HG02623 (cell line): ENCODE measurements around the gene IL1RAPL1.

Experiments
- ATAC-seq: cut with Tn5 transposase; IDR thresholded peaks from one replicate; pipeline ENCODE4 v1.9.1; 2021; ENCODE audit warnings: moderate library complexity; ENCODE audit not compliant: unreplicated experiment

The IL1RAPL1 gene

DNA sequence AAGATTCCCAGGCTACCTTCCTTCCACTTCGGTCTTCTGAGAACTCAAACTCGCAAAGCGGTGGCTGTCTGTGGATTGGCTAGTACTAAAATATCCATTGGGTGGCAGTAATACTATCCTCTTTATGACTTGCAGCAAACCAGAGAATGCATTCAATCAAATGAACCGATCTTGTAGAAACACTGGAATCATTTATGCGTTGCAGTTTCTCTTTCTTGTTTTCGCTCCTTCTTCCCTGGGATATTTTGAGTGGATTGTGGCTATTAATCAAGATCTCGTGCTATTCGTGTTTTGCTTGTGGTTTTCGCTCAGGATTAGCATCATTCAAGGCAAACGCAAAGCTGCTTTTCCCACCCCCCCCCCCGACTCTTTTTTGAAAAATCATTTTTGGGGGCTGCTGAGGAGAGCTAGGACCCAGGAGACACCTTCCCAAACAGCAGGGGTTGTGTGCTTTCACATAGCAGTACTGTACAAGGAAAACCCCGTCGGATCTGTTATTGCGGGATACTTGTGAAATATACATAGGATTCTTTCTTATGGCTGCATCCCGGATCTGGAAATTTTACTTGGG is at the start of gene IL1RAPL1:
TSS of gene IL1RAPL1 (plus strand) at position 466 of the 571 bp plus-strand sequence.
- ATAC-seq, result no peak

DNA sequence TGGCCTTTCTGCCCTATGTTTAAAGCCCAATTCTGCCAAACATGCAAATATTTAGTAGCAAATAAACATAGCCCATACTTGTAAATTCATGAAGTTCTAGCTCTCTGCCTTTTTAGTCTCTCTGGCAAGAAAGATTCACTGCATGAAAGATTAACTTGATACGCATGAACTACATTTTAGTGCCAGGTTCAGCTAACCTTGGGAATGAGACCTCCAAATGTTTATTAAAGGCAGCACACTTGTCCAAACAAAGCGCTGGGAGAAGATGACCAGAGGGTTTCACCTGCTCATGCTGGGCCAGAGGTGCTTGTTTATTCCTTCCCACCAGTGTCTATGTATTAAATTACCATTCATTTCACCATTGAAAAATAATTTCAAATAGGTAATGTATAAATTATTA is 44.5 kb upstream of the IL1RAPL1 start:
- ATAC-seq, result no peak

DNA sequence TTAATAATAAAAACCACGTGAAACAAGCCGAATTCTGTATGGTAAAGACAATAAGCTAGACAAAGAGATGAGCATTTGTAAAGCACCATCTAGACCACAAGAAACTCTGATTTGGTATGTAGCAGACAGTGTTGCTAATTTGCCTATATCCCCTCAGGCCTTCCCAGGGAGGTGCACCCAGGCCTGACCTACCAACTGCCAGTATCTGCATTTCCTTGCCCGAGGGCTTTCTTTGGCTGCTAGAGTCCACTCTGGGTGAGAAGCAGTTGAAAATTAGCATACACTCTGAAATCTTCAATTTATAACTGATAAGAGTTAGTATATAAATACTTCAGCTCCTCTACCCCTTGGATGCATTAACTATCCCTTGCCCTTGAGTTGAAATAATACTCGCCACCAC is 37.4 kb upstream of the IL1RAPL1 start:
- no peak for ATAC-seq

DNA sequence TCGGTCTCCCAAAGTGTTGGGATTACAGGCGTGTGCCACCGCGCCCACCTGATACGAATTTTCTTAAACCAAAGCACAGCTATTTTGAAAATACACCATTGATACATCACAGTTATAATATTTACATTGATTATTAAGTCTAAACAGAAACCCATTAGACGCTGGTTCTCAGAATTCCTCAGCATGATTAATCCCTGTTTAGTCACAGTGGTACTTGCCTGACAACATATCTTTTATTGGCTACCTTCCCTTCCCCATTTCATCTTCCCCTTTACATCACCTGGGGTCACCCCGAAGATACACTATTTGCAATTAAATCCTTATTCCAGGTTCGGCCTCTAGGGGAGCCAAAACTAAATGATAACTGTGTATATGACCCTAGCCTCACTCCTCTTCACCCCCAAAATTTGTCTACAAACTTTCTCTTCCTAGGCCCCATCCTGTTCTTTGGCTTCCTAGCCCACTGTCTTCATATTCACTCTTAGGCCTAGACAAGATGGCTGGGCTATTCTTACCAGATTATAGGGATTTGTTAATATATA is 36.8 kb upstream of the IL1RAPL1 start:
- ATAC-seq, result no peak

DNA sequence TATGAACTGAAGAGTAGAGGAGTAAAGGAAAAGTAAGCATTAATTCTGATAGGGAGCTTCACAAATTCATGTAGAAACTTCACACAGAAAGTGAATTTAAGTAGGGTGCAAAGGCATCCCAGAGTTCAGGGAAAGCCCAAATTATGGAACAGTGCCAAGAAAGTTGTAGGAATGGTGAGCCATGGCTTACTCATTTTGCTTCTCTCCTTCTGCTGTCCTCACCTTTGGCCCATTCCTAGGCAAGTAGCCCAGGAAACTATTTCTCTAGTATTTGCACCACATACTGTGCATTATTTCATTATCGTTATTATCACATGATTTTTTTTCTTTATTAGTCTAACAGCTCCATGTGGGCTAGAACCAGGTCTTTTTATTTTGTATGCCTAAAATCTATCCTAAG is 34.9 kb upstream of the IL1RAPL1 start:
- ATAC-seq, result no peak

DNA sequence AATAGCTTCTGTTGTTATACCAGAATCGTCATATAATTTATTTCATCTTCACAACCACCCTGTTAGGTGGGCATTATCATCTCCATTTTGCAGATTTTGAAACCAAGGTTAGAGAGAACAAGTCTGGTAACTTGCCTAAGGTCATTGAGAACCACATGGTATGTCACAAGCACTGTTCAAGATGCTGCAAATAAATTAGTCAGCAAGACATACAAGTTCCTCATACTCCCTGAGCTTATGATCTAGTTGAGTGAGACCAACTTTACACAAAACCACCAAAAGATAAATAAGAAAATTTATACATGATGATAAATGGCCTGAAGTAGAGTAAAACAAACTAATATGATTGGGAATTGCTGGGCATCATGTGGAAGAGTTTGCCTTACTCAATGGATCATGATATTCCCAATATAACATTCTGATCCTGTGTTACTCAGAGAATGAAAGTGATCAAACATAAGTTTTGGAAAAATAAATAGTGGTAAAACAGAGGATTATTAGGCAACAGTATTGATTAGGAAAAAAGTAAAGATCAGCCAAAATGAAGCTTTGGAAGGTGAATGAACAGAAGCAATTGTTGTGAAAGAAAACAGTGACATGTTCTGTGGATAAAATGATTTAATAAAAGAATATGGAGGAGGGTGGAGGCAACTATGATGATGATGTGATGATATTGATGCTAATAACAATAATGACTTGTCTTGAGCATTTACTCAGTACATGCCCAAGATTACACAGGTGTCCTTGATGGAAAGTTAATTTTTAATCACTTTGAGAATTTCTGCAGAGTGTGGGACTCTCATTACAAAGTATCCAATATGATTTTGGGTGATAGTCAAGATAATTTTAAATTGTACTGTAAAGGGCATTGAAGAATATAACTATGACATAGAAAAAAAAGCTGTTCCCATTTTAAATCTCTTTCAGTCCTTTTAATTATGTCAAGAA is 34.1 kb upstream of the IL1RAPL1 start:
- no peak for ATAC-seq

DNA sequence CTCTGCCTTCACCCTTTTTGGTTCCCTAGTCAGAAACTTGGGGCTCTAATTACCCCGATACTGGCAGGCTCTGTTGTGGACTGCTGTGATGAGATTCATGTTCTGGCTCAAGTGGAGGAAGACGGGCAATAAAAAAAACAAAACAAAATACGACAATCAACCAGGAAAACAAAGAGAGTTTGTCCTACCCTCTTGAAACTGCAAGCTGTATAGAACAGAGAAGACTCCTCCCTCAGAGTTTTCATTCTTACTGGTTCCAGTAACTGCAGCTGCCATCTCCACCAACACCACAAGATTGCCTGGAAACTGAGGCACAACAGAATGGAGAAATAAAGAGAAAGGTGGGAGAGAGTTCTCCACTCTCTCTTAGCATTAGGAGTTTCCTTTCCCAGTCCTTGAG is 11.1 kb upstream of the IL1RAPL1 start:
- ATAC-seq, result no peak

DNA sequence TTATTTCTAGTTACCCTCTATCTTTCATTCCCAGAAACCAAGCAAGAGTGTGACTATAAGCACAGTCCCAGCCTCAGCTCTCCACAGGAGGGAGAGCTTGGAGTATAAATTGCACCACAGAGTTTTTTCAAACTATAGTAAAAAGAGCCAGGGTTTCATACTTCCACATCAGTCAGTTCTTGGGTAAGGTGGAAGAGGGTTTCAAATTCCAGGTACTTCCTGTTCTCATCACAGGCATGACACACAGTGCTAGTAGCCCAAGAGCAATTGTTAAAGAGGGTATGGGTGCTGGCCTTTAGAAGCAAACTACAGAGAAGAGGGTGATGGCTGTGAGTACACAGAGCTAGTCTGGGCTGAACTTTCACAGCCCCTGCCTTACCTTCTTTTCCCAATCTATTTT is 5.7 kb upstream of the IL1RAPL1 start:
- no peak for ATAC-seq

DNA sequence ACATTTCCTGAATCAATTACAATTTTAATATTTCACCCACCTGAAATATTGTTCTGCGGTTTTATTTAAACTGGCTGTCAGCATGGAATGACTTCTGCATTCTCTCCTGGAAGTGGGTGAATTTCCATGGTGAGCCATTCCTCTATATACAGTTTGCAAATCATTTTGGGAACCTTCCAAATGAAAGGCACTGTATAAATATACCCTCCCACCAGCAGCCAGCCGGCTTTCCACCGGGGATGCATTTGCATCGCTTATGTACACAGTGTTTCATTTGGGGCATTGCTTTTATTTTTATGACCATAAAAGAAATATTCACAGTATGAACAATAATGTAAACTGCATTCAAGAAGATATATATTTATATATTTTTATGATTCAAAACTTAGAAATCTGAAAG is 4.7 kb upstream of the IL1RAPL1 start:
- no peak for ATAC-seq

DNA sequence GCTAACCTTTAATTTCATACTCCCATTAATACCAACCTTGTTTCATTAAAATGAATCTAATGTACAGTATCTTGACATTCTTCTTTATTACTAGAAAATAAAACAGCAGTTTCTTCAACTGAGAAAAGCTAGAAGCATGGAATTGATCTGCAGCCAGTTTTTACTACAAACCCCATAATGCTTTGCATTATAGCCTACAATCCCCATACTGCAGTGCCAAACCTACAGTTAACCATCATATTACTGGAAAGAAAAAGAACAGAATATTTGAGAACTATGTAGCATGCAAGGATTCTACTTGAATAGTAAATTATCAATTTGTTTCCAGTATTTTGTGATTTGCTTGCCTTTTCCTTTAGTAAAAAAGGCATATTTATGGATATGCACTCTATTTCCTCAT is 3.2 kb upstream of the IL1RAPL1 start:
- no peak for ATAC-seq

DNA sequence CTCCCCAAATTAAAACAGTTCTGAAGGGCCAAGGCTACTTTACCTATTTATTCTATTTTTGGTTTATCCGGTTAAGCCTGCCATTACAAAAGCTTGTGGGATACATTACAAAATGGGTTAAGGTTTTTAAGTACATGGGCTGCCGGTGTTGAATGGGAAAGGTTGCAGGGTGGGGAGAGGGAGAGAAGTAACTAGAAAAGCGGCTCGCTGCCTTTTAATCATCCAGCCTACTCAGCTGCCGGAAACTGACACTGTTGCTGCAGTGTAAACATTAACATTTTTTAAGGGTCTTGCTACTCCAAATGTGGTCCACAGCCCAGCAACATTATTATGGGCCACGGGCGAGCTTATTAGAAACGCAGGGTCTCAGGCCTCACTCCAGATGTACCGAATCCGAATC is 1.5 kb upstream of the IL1RAPL1 start:
- ATAC-seq, result no peak

DNA sequence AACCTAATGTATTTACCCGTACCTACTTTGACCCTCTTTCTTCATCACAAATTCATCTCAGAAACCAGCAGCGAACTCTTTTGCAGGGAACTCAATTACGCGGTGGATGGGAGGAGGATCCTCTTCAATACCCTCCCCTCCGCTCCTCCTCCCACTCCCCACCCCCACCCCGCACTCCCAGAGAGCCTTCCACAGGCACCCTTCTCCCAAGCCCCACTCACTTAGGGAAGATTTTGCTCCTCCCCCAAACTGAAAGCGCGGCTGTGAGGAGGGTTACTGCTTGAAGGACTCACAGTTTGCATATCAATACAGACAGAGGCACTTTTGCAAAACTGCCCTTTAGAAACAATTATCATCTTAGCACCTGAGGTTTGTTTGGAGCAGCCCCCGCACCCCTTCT is 960 bp upstream of the IL1RAPL1 start:
- ATAC-seq, result no peak

DNA sequence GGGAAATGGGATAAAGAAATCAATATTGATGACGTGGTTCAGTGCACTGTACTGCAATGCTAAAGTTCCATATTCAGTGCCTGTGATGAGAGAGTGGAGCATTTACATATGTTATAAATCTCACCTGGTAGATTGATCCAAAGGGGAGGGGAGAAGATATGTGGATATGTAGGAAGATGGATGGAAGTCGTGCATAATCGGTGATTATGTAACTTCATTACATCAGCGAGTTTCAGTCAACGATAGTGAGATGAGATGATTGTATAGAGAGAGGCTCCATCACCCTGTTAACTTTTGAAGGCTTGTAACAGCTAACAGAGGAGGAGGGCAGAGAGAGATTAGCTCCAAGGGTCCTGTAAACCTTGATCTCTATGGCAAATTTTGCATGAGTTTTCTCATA is 1.8 kb downstream of the IL1RAPL1 start:
- no peak for ATAC-seq

DNA sequence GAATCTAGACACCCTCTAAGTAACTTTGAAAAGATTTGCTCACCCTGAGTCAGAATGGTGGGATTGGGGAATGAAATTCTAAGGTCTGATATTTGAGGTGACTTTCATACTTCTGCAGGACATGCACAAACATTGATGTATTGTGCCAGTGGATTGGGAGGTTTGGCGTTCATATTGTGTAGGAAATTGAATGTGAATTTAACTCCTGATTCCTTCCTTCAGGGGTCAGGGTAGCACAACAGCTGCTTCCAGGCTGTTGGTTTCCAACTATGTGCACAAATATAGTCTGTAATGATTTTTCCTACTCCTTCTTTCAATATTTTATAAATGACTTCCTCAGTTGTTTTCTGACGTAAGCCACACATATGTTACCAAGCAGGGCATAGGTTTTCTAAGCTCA is 3.1 kb downstream of the IL1RAPL1 start:
- ATAC-seq, result no peak

DNA sequence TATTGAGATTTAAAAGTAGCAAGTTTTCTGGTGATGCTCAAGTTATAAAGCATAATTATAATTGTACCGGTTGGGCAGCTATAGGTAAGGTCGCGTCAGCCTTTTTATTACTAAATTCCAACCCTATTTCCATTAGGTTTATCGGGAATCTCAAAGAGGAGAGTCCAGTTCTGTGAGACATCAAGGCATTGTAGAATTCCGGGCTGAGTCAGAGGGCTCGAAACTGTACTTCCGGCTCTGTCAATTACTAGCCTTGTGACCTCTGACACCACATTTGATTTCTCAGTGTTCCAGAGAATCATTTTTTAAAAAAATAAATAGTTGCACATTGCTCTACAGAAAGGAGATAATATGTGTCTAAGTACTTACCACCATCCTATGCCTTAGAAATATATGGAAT is 4.3 kb downstream of the IL1RAPL1 start:
- ATAC-seq, result no peak

DNA sequence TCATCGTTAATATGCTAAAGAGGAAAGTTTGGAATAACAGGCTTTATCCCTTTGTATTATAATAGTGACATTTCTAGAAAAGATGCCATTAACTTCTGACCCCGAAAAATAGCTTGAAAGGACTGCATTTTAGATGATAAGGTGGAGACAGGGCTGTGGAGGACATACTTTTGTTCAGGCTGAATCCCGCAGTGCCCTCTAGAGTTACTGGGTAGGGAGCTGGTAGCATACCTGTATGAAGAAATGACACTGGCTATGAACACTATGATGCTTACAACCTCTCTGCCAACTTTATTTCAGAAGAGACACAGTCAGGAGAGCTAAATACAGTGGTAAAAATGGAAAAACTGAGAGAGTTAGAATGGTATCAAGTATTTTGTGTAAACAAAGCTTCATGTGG is 8.1 kb downstream of the IL1RAPL1 start:
- no peak for ATAC-seq

DNA sequence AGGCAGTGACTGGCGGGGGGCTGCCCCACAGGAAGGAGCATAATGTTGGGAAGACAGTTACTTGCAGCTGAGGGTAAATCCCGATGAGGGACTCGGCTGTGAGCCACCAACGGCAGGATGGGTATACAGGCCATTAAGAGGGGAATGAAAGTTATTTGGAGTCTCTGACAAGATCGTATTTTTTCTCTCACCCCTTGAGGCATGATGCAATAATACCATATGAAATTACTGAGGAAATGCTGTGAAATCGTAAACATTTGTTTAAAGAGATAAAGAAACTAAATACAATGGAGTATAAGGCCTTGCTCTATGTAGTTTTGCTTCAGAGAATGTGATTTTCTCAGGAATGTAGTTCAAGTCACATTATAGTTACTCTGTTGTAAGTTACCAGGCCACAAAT is 12.7 kb downstream of the IL1RAPL1 start:
- no peak for ATAC-seq

DNA sequence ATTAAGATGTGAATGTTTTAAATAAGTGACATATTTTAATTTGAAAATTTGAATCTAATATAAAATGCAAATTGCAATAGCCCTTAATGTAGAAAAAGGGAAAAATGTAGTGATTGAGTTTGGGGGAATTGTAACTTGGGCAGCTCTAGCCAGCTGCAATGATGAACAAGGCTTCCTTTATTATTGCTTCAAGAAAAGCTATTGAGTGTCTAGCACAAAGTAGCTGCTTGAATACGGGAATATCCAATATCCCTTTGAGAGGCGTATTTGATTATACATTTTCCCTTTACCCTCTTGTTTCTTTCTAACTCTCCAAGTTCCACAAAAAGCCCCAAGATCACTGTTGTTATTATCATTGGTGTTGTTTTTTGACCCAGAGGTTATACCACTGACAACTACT is 21.8 kb downstream of the IL1RAPL1 start:
- ATAC-seq, result no peak

DNA sequence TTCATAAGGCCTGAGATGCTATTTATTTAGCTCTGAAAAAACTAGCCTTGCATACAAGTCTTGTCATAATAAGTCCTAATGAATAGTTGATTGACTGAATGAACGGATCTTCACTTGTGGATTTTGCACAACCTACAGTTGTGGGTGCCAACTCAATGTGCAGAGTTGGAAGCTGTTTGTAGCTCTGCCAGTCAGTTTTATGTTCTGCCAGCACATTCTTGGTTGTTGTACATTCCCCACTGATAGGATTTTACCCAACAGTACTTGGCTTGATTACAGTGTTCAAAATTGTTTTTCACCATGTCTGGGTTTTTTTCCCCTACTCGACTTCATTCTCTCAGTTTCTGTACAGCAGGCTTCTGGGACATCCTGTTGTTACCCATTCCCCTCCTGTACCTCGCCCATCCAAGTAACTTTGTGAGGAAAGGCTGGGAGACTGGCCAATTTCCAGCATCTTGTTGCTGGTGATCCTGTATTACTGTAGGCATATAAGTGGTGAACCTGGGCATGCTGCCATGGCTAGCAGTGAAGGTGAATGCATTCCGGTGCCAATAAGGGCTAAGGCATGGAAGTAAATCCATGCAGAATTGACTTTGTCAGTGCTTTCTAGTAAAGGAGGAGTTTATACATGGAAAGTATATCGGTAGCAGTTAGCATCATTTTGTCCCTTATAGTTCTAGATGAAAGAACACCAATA is 22.8 kb downstream of the IL1RAPL1 start:
- no peak for ATAC-seq

DNA sequence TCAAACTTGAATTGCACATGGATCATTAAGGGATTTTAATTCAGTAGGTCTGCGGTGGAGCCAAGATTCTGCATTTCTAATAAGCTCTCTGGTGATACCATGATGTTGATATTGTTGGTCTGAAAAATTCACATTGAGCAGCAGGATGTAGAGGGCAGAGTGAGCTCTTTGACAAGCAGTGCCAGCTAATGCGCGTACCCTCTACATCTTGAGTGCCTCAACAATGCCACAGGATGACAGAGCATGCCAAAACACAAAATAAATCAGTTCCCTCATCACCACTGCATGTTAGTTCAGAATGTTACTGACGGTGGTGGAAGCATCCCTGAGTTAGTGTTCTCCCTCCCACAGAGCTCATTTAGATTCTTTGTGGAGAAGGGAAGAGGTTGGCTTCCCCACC is 23.5 kb downstream of the IL1RAPL1 start:
- no peak for ATAC-seq

DNA sequence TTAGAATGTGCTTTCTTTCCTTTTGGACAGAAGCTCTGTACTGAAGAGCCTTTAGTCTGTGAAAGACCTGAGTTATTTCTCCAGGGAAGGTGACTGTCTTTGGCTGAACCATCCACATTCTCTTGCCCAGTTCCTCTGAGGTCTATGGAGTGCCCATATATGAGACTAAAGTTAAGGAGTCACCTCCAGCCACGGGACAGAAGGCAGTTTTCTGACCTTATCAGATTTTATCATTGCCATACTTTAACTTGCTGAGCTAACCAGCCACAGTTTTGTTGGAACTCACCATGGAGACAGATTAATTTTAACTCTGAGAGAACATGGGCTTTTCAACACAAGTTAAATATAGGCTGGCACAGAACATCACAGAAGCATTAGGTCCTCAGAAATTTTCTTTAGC is 26.3 kb downstream of the IL1RAPL1 start:
- ATAC-seq, result no peak

DNA sequence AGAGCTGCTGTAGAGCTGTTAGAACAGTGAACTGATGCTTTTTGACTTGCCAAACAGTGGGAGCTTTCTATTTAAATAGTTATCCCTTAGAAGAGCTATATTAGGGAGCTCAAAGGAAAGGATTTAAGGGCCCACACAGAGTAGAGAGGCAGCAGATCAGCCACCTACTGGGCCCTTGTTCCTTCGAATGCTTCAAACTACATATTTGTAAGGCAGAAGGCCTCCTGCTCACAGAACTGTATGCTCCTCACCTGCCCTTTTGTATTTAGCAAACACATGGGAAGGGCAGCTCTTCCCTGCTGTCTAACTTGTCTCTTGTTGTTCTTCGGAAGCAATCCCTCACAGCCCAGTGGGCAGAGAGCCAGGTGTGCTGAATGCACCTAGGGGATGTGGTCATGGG is 38.0 kb downstream of the IL1RAPL1 start:
- no peak for ATAC-seq
